OCI-LY3 (cell line): Measurements from ENCODE around the gene TAS1R2.

Source experiments
- H2AFZ ChIP-seq: fragments of 200-600, 300-600 bp; shearing (Covaris generic); 2 replicates; pipeline ENCODE4 v1.6.0; 2014; ENCODE audit warnings: antibody characterized with exemption, low read depth, low read length
- H3K27ac ChIP-seq: fragments of 200-600, 300-600 bp; sonication (generic); 2 replicates; pipeline ENCODE4 v1.5.1; 2014; ENCODE audit warnings: mild to moderate bottlenecking, low read length, moderate library complexity, mixed read lengths
- H3K27me3 ChIP-seq: fragments of 200-600, 300-600 bp; sonication (generic); 2 replicates; pipeline ENCODE4 v1.6.1; 2014; ENCODE audit warnings: low read depth, low read length, mixed read lengths
- H3K36me3 ChIP-seq: fragments of 200-600, 300-600 bp; sonication (generic); replicated peaks from 2 replicates; pipeline ENCODE3; 2014; ENCODE audit warnings: low read depth, low read length, mixed read lengths
- H3K4me1 ChIP-seq: fragments of 300-600, 200-600 bp; sonication (generic); 2 replicates; pipeline ENCODE4 v1.6.1; 2014; ENCODE audit warnings: low read length, mixed read lengths
- H3K4me2 ChIP-seq: fragments of 200-600, 300-600 bp; sonication (generic); 2 replicates; pipeline ENCODE4 v1.6.1; 2014; ENCODE audit warnings: low read length, mixed read lengths
- H3K4me3 ChIP-seq: fragments of 300-600, 200-600 bp; sonication (generic); 2 replicates; pipeline ENCODE4 v1.5.1; 2014; ENCODE audit warnings: antibody characterized with exemption, mild to moderate bottlenecking, low read length, moderate library complexity
- H3K79me2 ChIP-seq: fragments of 300-600, 200-600 bp; shearing (Covaris generic); 2 replicates; pipeline ENCODE4 v1.6.1; 2014; ENCODE audit warnings: mild to moderate bottlenecking, low read length, mixed read lengths
- H3K9ac ChIP-seq: fragments of 300-600, 200-600 bp; shearing (Covaris generic); 2 replicates; pipeline ENCODE4 v1.6.0; 2014; ENCODE audit warnings: mild to moderate bottlenecking, low read length, moderate library complexity
- H3K9me3 ChIP-seq: fragments of 200-600, 300-600 bp; shearing (Covaris generic); 2 replicates; pipeline ENCODE4 v1.6.1; 2014; ENCODE audit warnings: low read length, mixed read lengths; ENCODE audit not compliant: insufficient read depth
- H4K20me1 ChIP-seq: fragments of 200-600, 300-600 bp; sonication (generic); 2 replicates; pipeline ENCODE4 v1.6.1; 2016; ENCODE audit warnings: low read length, mixed read lengths; ENCODE audit not compliant: insufficient read depth
- EZH2phosphoT487 ChIP-seq: fragments of 200-600 bp; shearing (Covaris generic); IDR thresholded peaks from 2 replicates; pipeline ENCODE4 v1.6.1; 2018; ENCODE audit warnings: antibody characterized with exemption, mixed run types, low read depth
- TF ChIP-seq, protein P1 (sequence below): fragments of 200-600, 300-600 bp; sonication (generic); IDR thresholded peaks from 2 replicates; pipeline ENCODE4 v1.5.1; 2014; ENCODE audit warnings: antibody characterized with exemption, low read length, low read depth

The TAS1R2 gene

DNA sequence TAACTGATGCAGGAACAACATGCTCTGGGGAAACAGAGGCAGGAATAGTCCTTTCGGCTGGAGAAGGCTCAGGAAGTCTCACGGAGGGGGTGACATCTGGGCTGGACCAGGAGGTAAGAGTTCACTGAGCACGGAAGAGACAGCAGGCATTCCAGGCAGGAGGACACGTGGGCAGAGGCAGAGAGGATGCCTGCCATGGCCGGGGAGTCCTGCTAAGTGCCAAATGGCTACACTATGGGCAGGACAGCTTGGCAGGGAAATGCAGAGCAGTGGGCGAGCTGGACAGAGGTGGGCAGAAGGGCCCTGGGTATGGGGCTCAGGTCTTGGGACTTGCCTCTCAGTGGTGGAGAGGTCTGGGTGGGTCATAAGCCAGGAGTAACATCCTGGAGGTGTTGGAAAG lies 25.3 kb upstream of the TAS1R2 start:
- Histone ChIP-seq H3K27me3 (no peaks in the 10 kb centered on the region), H3K27ac (no peak overlapping the region), H3K4me2 (no peak overlapping the region), H3K4me1 (no peaks in the 10 kb centered on the region), H3K36me3 (no peaks in the 10 kb centered on the region), H3K4me3 (no peak overlapping the region), H4K20me1 (no peaks in the 10 kb centered on the region), H3K9ac (no peak overlapping the region), H2AFZ (no peak overlapping the region), H3K9me3 (no peaks in the 10 kb centered on the region), H3K79me2 (no peaks in the 10 kb centered on the region)
- TF ChIP-seq, protein P1, sequence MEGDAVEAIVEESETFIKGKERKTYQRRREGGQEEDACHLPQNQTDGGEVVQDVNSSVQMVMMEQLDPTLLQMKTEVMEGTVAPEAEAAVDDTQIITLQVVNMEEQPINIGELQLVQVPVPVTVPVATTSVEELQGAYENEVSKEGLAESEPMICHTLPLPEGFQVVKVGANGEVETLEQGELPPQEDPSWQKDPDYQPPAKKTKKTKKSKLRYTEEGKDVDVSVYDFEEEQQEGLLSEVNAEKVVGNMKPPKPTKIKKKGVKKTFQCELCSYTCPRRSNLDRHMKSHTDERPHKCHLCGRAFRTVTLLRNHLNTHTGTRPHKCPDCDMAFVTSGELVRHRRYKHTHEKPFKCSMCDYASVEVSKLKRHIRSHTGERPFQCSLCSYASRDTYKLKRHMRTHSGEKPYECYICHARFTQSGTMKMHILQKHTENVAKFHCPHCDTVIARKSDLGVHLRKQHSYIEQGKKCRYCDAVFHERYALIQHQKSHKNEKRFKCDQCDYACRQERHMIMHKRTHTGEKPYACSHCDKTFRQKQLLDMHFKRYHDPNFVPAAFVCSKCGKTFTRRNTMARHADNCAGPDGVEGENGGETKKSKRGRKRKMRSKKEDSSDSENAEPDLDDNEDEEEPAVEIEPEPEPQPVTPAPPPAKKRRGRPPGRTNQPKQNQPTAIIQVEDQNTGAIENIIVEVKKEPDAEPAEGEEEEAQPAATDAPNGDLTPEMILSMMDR = no peak
- no peak for TF ChIP-seq EZH2phosphoT487

DNA sequence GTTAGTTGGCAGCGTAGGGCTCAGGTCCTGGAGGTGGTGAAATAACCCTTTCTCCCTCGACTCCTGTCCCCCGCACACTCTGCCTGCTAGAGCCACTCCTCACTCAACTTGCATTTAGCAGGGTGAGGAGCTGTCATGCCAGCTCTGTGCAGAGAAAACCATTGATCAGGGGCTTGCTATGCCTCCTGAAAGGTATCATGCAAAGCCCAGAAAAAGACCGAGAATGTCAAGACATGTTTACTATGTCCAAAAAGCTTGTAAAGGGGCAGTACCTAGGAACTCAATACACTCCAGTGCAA lies 24.9 kb upstream of the TAS1R2 start:
- no peaks in the 10 kb centered on the region for H3K36me3 ChIP-seq

DNA sequence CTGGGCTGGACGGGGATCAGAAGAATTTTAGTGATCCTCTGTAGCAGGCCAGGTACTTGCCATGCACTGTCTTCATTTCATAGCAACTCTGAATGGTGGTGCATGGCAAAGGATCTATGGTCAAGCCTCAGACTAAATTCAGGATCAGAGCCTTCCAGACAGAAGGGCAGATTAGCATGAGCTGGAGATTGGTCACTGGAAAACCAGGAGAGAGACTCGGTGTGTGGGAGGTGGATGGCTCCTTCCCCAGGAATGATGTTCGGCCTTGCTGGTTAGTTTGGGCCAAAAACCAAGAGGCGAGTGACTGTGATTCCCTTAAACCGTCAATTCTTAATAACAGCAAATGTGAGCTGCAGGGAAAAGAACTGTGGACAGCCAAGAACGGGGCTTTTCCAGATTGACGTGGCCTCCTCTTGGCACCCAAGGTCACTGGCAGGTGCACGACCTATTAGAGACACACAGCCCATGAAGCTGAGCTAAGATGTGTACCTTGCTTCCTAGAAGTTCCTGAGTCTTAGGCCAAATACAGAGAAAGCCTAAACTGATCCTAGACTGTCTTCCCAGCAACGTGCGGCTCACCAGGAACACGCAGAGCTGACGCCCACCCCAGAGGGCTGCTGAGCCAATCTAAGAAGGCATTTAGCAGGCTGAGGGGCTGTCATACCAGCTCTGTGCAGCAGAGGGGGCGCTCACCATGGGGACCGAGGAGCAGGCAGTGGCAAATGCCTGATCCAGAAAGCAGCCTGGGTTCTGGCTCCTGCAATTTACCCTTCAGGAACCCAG lies 24.4 kb upstream of the TAS1R2 start:
- no peaks in the 10 kb centered on the region for H3K36me3 ChIP-seq

More for the DNA sequence above, 24.9 kb upstream of the TAS1R2 start:
- no peak for TF ChIP-seq EZH2phosphoT487
- TF ChIP-seq, protein P1 = no peak
- Histone ChIP-seq H3K27ac (no peak overlapping the region), H3K4me1 (no peaks in the 10 kb centered on the region), H3K27me3 (no peaks in the 10 kb centered on the region), H2AFZ (no peak overlapping the region), H3K9ac (no peak overlapping the region), H3K4me3 (no peak overlapping the region), H3K9me3 (no peaks in the 10 kb centered on the region), H3K4me2 (no peak overlapping the region), H3K79me2 (no peaks in the 10 kb centered on the region), H4K20me1 (no peaks in the 10 kb centered on the region)

DNA sequence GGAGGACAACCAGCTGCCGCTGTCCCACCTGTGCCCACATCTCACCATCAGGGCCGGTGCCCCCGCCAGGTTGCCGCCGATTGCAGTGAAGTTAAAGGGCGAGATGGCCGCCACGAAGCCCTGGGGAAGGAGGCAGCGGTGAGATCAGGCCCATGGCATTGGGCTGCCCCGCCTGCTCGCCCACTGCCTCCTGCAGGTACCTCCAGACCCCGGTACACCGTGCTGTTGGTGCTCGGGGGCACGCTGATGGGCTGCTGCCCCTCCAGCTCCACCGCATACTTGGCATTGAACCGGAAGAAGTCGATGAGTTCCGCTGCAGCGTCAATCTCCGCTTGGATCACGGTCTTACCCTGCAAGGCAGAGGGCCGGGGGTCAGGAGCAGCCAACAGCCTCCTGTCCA lies 23.6 kb upstream of the TAS1R2 start:
- no peak overlapping the region for H3K27ac ChIP-seq
- no peak overlapping the region for H3K9ac ChIP-seq
- H3K9me3 ChIP-seq = no peaks in the 10 kb centered on the region
- no peaks in the 10 kb centered on the region for H3K36me3 ChIP-seq
- no peaks in the 10 kb centered on the region for H3K4me1 ChIP-seq
- H2AFZ ChIP-seq = no peak overlapping the region
- H3K79me2 ChIP-seq = no peaks in the 10 kb centered on the region
- no peak for TF ChIP-seq EZH2phosphoT487
- TF ChIP-seq, protein P1 = no peak
- H3K27me3 ChIP-seq = no peaks in the 10 kb centered on the region
- no peak overlapping the region for H3K4me2 ChIP-seq
- H3K4me3 ChIP-seq = no peak overlapping the region
- H4K20me1 ChIP-seq = no peaks in the 10 kb centered on the region

More for the DNA sequence above, 24.4 kb upstream of the TAS1R2 start:
- no peaks in the 10 kb centered on the region for H3K9me3 ChIP-seq
- no peaks in the 10 kb centered on the region for H4K20me1 ChIP-seq
- no peaks in the 10 kb centered on the region for H3K79me2 ChIP-seq
- H2AFZ ChIP-seq = no peak overlapping the region
- no peak overlapping the region for H3K4me2 ChIP-seq
- H3K27ac ChIP-seq = no peak overlapping the region
- TF ChIP-seq, protein P1 = peak; percentile 62
- TF ChIP-seq EZH2phosphoT487 = no peak
- no peak overlapping the region for H3K9ac ChIP-seq
- H3K4me1 ChIP-seq = no peaks in the 10 kb centered on the region
- H3K27me3 ChIP-seq = no peaks in the 10 kb centered on the region
- no peak overlapping the region for H3K4me3 ChIP-seq
